ENCODE results near the gene CCDC88B. TPM values are rescaled to one million over a fixed set of nuclear protein-coding genes. Genes with fewer than 3 reads are reported as not detected.

CCDC88B gene
- total RNA-seq, 1 experiment from 2014 or later, result 17.1 TPM

GRCh38 chr11:64327375-64327774 lies 12.6 kb upstream of the CCDC88B start:
- TF ChIP-seq SIN3A (IDR thresholded peaks at IDR 0.05; ENCODE audit: borderline replicate concordance, insufficient read depth, low read depth, low read length), result no peak
- TF ChIP-seq CTCF (IDR thresholded peaks at IDR 0.05), result no peak
- TF ChIP-seq, protein P1, sequence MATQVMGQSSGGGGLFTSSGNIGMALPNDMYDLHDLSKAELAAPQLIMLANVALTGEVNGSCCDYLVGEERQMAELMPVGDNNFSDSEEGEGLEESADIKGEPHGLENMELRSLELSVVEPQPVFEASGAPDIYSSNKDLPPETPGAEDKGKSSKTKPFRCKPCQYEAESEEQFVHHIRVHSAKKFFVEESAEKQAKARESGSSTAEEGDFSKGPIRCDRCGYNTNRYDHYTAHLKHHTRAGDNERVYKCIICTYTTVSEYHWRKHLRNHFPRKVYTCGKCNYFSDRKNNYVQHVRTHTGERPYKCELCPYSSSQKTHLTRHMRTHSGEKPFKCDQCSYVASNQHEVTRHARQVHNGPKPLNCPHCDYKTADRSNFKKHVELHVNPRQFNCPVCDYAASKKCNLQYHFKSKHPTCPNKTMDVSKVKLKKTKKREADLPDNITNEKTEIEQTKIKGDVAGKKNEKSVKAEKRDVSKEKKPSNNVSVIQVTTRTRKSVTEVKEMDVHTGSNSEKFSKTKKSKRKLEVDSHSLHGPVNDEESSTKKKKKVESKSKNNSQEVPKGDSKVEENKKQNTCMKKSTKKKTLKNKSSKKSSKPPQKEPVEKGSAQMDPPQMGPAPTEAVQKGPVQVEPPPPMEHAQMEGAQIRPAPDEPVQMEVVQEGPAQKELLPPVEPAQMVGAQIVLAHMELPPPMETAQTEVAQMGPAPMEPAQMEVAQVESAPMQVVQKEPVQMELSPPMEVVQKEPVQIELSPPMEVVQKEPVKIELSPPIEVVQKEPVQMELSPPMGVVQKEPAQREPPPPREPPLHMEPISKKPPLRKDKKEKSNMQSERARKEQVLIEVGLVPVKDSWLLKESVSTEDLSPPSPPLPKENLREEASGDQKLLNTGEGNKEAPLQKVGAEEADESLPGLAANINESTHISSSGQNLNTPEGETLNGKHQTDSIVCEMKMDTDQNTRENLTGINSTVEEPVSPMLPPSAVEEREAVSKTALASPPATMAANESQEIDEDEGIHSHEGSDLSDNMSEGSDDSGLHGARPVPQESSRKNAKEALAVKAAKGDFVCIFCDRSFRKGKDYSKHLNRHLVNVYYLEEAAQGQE (IDR thresholded peaks at IDR 0.05; ENCODE audit: insufficient read depth in 1 of 2, low read depth in 2 of 2, low read length in 1 of 2), result no peak
- no peak for TF ChIP-seq POLR2AphosphoS5 (IDR thresholded peaks at IDR 0.05; ENCODE audit: low read depth, low read length)
- TF ChIP-seq TCF7L2 (IDR thresholded peaks at IDR 0.05; ENCODE audit: low read depth, low read length), result no peak
- CTCF ChIA-PET, result no interaction called here
- H3K4me3 ChIP-seq (ENCODE audit: low read depth in 2 of 2, low read length in 2 of 2), result no peak overlapping the region
- no peak overlapping the region for H3K27ac ChIP-seq (ENCODE audit: low read length)
- BruUV-seq (replicated peaks), result no TSS peak
- DNase-seq (ENCODE audit: low read depth, low spot score) (no peak), ATAC-seq (no peak)
- in situ Hi-C loops (cut with HindIII; ENCODE audit: low pct_unique_long_range_greater_than_20kb, low sequenced_read_pairs), result no loop called here
- peaks cover 22% of the 10 kb centered on the region for H3K4me1 ChIP-seq (ENCODE audit: control insufficient read depth, insufficient read depth, low read length)
- H3K36me3 ChIP-seq (ENCODE audit: control insufficient read depth, insufficient read depth, low read length), result no peaks in the 10 kb centered on the region
- H3K27me3 ChIP-seq (ENCODE audit: control insufficient read depth, insufficient read depth, low read length), result no peaks in the 10 kb centered on the region
- intact Hi-C loops (cut with micrococcal nuclease; ENCODE audit: unreplicated experiment), result no loop called here
- H3K9me3 ChIP-seq (ENCODE audit: control insufficient read depth, insufficient read depth, low read depth, low read length), result no peaks in the 10 kb centered on the region
- POLR2A ChIA-PET, result no interaction called here

GRCh38 chr11:64327993-64328392 lies 12.0 kb upstream of the CCDC88B start:
- Histone ChIP-seq H3K36me3 (ENCODE audit: control insufficient read depth, insufficient read depth, low read length) (no peaks in the 10 kb centered on the region), H3K4me3 (ENCODE audit: low read depth in 2 of 2, low read length in 2 of 2) (no peak overlapping the region), H3K27ac (ENCODE audit: low read length) (no peak overlapping the region), H3K27me3 (ENCODE audit: control insufficient read depth, insufficient read depth, low read length) (no peaks in the 10 kb centered on the region), H3K4me1 (ENCODE audit: control insufficient read depth, insufficient read depth, low read length) (peaks cover 21% of the 10 kb centered on the region), H3K9me3 (ENCODE audit: control insufficient read depth, insufficient read depth, low read depth, low read length) (no peaks in the 10 kb centered on the region)
- POLR2A ChIA-PET, result no interaction called here
- in situ Hi-C loops (cut with HindIII; ENCODE audit: low pct_unique_long_range_greater_than_20kb, low sequenced_read_pairs) (no loop called here), intact Hi-C loops (cut with micrococcal nuclease; ENCODE audit: unreplicated experiment) (no loop called here)
- no TSS peak for BruUV-seq (replicated peaks)
- TF ChIP-seq, protein P1 (IDR thresholded peaks at IDR 0.05; ENCODE audit: insufficient read depth in 1 of 2, low read depth in 2 of 2, low read length in 1 of 2), result no peak
- TF ChIP-seq TCF7L2 (IDR thresholded peaks at IDR 0.05; ENCODE audit: low read depth, low read length) (no peak), CTCF (IDR thresholded peaks at IDR 0.05) (no peak), SIN3A (IDR thresholded peaks at IDR 0.05; ENCODE audit: borderline replicate concordance, insufficient read depth, low read depth, low read length) (no peak), POLR2AphosphoS5 (IDR thresholded peaks at IDR 0.05; ENCODE audit: low read depth, low read length) (no peak)
- DNase-seq (ENCODE audit: low read depth, low spot score) (no peak), ATAC-seq (no peak)
- CTCF ChIA-PET, result no interaction called here

Data from Panc1 (cell line).